ENCODE measurements around the gene NXPH1. TPM values are rescaled to one million over a fixed set of nuclear protein-coding genes. Genes with fewer than 3 reads are reported as not detected.

NXPH1 gene
- total RNA-seq, 1 experiment from 2014 or later: 0.59 TPM

DNA sequence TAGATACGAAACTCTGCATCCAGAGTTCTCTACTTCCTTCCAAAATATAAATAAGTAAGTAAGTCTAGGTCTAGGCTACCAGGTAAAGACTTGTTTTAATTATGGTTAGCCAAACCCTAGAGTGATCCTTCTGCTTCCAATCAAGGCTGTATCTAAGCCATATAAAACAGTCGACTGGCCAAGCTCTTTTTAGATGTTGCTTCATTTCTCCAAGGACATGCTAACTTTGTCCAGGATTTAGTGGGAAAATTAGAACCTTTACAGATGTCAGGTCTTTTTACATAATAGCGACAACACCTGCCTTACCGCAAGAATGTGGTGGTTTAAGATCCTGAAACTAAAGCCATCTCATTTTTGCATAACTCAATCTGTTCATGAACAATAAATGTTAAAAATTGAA lies 156.8 kb downstream of the NXPH1 start:
- peaks cover 6% of the 10 kb centered on the region for H3K9me3 Mint-ChIP-seq
- H3K27ac Mint-ChIP-seq: no peak overlapping the region
- no peak for DNase-seq (ENCODE audit: low spot score)
- no peak overlapping the region for H3K4me3 Mint-ChIP-seq
- TF ChIP-seq ZNF317 (CRISPR knock-in tag; IDR thresholded peaks at IDR 0.05; ENCODE audit: borderline replicate concordance, low read depth): no peak
- TF ChIP-seq RORB (CRISPR knock-in tag; IDR thresholded peaks at IDR 0.05): no peak
- TF ChIP-seq, protein P1, sequence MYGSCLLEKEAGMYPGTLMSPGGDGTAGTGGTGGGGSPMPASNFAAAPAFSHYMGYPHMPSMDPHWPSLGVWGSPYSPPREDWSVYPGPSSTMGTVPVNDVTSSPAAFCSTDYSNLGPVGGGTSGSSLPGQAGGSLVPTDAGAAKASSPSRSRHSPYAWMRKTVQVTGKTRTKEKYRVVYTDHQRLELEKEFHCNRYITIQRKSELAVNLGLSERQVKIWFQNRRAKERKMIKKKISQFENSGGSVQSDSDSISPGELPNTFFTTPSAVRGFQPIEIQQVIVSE (CRISPR knock-in tag; IDR thresholded peaks at IDR 0.05; ENCODE audit: borderline replicate concordance): no peak
- TF ChIP-seq, protein P2, sequence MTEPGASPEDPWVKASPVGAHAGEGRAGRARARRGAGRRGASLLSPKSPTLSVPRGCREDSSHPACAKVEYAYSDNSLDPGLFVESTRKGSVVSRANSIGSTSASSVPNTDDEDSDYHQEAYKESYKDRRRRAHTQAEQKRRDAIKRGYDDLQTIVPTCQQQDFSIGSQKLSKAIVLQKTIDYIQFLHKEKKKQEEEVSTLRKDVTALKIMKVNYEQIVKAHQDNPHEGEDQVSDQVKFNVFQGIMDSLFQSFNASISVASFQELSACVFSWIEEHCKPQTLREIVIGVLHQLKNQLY (CRISPR knock-in tag; IDR thresholded peaks at IDR 0.05): no peak
- TF ChIP-seq NFYB (CRISPR knock-in tag; conservative IDR thresholded peaks at IDR 0.05; ENCODE audit: low read depth): no peak
- no peak for TF ChIP-seq TEAD1 (CRISPR knock-in tag; IDR thresholded peaks at IDR 0.05)
- TF ChIP-seq ESRRA (CRISPR knock-in tag; IDR thresholded peaks at IDR 0.05; ENCODE audit: borderline replicate concordance): no peak
- TF ChIP-seq, protein P3, sequence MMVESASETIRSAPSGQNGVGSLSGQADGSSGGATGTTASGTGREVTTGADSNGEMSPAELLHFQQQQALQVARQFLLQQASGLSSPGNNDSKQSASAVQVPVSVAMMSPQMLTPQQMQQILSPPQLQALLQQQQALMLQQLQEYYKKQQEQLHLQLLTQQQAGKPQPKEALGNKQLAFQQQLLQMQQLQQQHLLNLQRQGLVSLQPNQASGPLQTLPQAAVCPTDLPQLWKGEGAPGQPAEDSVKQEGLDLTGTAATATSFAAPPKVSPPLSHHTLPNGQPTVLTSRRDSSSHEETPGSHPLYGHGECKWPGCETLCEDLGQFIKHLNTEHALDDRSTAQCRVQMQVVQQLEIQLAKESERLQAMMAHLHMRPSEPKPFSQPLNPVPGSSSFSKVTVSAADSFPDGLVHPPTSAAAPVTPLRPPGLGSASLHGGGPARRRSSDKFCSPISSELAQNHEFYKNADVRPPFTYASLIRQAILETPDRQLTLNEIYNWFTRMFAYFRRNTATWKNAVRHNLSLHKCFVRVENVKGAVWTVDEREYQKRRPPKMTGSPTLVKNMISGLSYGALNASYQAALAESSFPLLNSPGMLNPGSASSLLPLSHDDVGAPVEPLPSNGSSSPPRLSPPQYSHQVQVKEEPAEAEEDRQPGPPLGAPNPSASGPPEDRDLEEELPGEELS (CRISPR knock-in tag; IDR thresholded peaks at IDR 0.05): no peak
- no peak for TF ChIP-seq TEAD4 (CRISPR knock-in tag; IDR thresholded peaks at IDR 0.05)
- no peak for TF ChIP-seq KAT7 (CRISPR knock-in tag; IDR thresholded peaks at IDR 0.05; ENCODE audit: borderline replicate concordance)
- TF ChIP-seq, protein P4, sequence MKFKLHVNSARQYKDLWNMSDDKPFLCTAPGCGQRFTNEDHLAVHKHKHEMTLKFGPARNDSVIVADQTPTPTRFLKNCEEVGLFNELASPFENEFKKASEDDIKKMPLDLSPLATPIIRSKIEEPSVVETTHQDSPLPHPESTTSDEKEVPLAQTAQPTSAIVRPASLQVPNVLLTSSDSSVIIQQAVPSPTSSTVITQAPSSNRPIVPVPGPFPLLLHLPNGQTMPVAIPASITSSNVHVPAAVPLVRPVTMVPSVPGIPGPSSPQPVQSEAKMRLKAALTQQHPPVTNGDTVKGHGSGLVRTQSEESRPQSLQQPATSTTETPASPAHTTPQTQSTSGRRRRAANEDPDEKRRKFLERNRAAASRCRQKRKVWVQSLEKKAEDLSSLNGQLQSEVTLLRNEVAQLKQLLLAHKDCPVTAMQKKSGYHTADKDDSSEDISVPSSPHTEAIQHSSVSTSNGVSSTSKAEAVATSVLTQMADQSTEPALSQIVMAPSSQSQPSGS (CRISPR knock-in tag; IDR thresholded peaks at IDR 0.05; ENCODE audit: borderline replicate concordance, low read depth): no peak
- no peak for TF ChIP-seq ZNF263 (CRISPR knock-in tag; IDR thresholded peaks at IDR 0.05; ENCODE audit: low read depth)
- TF ChIP-seq, protein P5, sequence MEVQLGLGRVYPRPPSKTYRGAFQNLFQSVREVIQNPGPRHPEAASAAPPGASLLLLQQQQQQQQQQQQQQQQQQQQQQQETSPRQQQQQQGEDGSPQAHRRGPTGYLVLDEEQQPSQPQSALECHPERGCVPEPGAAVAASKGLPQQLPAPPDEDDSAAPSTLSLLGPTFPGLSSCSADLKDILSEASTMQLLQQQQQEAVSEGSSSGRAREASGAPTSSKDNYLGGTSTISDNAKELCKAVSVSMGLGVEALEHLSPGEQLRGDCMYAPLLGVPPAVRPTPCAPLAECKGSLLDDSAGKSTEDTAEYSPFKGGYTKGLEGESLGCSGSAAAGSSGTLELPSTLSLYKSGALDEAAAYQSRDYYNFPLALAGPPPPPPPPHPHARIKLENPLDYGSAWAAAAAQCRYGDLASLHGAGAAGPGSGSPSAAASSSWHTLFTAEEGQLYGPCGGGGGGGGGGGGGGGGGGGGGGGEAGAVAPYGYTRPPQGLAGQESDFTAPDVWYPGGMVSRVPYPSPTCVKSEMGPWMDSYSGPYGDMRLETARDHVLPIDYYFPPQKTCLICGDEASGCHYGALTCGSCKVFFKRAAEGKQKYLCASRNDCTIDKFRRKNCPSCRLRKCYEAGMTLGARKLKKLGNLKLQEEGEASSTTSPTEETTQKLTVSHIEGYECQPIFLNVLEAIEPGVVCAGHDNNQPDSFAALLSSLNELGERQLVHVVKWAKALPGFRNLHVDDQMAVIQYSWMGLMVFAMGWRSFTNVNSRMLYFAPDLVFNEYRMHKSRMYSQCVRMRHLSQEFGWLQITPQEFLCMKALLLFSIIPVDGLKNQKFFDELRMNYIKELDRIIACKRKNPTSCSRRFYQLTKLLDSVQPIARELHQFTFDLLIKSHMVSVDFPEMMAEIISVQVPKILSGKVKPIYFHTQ (CRISPR knock-in tag; IDR thresholded peaks at IDR 0.05): no peak
- TF ChIP-seq, protein P6, sequence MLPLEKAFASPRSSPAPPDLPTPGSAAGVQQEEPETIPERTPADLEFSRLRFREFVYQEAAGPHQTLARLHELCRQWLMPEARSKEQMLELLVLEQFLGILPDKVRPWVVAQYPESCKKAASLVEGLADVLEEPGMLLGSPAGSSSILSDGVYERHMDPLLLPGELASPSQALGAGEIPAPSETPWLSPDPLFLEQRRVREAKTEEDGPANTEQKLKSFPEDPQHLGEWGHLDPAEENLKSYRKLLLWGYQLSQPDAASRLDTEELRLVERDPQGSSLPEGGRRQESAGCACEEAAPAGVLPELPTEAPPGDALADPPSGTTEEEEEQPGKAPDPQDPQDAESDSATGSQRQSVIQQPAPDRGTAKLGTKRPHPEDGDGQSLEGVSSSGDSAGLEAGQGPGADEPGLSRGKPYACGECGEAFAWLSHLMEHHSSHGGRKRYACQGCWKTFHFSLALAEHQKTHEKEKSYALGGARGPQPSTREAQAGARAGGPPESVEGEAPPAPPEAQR (CRISPR knock-in tag; IDR thresholded peaks at IDR 0.05): no peak
- TF ChIP-seq EMX1 (CRISPR knock-in tag; IDR thresholded peaks at IDR 0.05): no peak
- no peak for TF ChIP-seq ELF4 (CRISPR knock-in tag; IDR thresholded peaks at IDR 0.05; ENCODE audit: low read depth)
- H3K27me3 Mint-ChIP-seq (ENCODE audit: low read depth): no peaks in the 10 kb centered on the region
- ChIA-PET CTCF (no interaction called here), POLR2A (no interaction called here)
- ATAC-seq: no peak
- no peaks in the 10 kb centered on the region for H3K36me3 Mint-ChIP-seq
- H3K4me1 Mint-ChIP-seq: peaks cover 21% of the 10 kb centered on the region

DNA sequence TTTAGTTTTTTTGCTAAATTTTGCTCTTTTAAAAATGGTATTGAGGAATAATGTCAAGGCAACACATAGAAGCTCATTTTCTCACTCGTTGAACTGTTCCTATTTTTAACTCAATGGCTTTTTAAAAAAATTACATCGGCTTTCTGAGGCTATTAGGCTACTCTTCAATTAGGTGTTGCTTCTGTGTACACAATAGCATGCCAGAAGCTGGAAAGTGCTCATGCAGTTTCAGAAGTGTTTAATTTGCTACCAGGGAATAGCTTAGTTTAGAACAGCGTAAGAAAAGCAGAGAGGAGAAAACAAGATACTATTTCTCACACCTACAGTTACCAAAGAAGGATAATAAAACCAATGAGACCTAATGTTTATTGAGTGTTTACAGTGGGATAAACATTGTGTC lies 157.4 kb downstream of the NXPH1 start:
- no peaks in the 10 kb centered on the region for H3K27me3 Mint-ChIP-seq (ENCODE audit: low read depth)
- H3K9me3 Mint-ChIP-seq: peaks cover 6% of the 10 kb centered on the region
- DNase-seq (ENCODE audit: low spot score) (no peak), ATAC-seq (no peak)
- CTCF ChIA-PET: no interaction called here
- peaks cover 21% of the 10 kb centered on the region for H3K4me1 Mint-ChIP-seq
- no peaks in the 10 kb centered on the region for H3K36me3 Mint-ChIP-seq
- H3K4me3 Mint-ChIP-seq: no peak overlapping the region
- POLR2A ChIA-PET: no interaction called here
- H3K27ac Mint-ChIP-seq: no peak overlapping the region
- TF ChIP-seq CREM (CRISPR knock-in tag; IDR thresholded peaks at IDR 0.05) (no peak), ZBTB21 (CRISPR knock-in tag; IDR thresholded peaks at IDR 0.05; ENCODE audit: borderline replicate concordance) (no peak), GABPB1 (CRISPR knock-in tag; IDR thresholded peaks at IDR 0.05) (no peak)
- TF ChIP-seq, protein P7, sequence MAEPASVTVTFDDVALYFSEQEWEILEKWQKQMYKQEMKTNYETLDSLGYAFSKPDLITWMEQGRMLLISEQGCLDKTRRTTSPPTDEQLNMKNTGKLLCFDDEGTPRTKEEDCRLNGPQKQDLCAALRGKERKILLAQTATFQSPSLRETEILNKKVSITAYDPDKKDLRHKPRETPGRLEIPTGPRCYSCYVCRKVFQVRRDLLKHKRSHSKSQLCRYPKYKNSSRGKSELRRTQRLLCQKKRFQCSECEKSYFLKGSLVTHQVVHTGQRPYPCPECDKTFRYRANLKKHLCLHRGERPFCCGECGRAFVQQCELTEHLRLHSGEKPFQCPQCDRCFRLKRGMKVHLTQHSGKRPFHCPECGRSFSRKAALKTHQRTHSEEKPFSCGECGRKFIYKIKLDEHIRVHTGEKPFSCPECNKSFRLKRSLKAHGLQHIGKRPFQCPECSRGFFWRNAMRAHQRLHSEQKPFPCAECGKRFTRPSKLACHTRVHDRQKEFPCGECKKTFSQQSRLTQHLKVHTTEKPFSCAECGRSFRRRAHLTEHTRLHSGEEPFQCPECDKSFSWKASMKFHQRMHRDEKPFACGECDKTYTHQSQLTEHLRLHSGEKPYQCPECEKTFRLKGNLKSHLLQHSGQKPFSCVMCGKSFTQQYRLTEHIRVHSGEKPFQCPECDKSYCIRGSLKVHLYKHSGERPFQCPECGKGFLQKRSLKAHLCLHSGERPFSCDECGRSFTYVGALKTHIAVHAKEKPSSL (CRISPR knock-in tag; conservative IDR thresholded peaks at IDR 0.05): no peak
- TF ChIP-seq, protein P8, sequence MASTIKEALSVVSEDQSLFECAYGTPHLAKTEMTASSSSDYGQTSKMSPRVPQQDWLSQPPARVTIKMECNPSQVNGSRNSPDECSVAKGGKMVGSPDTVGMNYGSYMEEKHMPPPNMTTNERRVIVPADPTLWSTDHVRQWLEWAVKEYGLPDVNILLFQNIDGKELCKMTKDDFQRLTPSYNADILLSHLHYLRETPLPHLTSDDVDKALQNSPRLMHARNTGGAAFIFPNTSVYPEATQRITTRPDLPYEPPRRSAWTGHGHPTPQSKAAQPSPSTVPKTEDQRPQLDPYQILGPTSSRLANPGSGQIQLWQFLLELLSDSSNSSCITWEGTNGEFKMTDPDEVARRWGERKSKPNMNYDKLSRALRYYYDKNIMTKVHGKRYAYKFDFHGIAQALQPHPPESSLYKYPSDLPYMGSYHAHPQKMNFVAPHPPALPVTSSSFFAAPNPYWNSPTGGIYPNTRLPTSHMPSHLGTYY (CRISPR knock-in tag; IDR thresholded peaks at IDR 0.05): no peak

Data from WTC11 (cell line).